Measurements from ENCODE around the gene RAP1GAP2.

DNA sequence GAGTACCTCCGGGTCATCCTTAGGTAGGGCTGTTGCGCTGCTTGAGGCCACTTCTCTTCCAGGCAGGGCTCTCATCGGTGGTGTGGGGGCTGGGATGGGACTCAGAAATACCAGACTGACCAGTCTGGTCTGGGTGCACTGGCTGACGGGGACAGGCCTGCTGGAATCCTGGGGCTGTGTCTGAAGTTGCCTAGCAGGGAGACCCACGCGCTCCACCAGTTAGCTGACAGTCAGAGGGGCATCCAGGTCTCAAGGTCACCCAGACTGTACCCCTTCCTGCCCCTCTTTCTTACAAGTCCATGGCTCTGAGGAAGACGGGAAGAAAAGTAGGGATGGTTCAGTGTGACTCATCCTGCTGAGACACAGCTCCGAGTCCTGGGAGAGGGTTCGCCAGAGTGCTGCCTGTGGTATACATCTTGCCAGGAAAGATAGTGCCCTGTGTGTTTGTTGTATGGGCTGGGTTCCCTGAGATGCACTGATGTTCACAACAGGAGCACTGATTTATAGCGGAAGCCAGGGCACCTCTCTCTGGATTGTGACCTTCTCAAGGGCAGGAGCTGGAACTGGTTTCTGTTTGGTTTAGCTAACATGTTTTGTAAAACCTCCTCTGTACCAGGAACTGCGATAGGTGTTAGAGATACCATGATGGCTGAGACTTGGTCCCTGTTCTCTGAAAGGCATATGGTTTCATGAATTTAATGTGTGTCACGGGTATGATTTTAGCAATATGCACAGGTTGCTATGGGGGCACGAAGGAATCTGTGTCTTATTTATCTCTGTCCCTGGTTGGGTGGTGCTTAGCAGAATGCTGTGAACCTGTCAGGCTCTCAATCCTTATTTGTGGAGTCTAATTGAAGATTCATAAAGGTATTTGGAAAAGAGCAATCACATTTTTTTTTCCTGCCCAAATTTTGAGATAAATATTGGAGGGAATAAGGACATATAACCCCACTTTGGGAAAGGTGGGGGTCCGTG, 169.7 kb downstream of the RAP1GAP2 start:
- TF ChIP-seq CTCF (IDR thresholded peaks at IDR 0.05; ENCODE audit: low read length): no peak
- TF ChIP-seq EZH2 (optimal IDR thresholded peaks at IDR 0.05; ENCODE audit: low read depth, low read length): no peak
- TF ChIP-seq EZH2phosphoT487 (IDR thresholded peaks at IDR 0.05; ENCODE audit: low read length): no peak

All from MM.1S (cell line).